ENCODE results near the gene RB1.
"Not testable (repeated sequence)": the region's sequence is repeated elsewhere in the genome, so short reads cannot be mapped to it uniquely, and the experiment has no call there.

RB1 gene

DNA sequence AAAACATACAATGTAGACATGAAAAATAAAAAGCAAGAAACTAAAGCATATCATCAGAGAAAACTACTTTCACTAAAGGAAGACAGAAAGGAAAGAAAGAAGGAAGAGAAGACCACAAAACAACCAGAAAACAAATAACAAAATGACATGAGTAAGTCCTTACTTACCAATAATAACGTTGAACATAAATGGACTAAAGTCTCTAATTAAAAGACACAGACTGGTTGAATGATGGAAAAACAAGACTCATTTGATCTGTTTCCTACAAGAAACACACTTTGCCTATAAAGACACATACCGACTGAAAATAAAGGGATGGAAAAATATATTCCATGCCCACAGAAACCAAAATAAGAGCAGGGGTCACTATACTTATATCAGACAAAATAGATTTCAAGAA is 46.0 kb downstream of the RB1 start:
- no peak for DNase-seq (ENCODE audit: low read depth in 2 of 2)

DNA sequence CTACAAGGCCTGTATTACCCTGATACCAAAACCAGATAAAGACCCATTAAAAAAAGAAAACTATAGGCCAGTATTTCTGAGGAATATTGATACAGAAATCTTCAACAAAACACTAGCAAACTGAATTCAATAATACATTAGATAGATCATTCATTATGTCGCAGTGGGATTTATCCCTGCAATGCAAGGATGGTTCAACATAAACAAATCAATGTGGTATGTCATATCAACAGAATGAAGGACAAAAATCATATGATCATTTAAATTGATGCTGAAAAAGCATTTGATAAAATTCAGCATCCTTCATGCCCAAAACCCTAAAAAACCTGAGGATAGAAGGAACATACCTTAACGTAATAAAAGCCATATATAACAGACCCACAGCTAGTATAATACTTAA is 50.0 kb downstream of the RB1 start:
- no peak for DNase-seq (ENCODE audit: low read depth in 2 of 2)

DNA sequence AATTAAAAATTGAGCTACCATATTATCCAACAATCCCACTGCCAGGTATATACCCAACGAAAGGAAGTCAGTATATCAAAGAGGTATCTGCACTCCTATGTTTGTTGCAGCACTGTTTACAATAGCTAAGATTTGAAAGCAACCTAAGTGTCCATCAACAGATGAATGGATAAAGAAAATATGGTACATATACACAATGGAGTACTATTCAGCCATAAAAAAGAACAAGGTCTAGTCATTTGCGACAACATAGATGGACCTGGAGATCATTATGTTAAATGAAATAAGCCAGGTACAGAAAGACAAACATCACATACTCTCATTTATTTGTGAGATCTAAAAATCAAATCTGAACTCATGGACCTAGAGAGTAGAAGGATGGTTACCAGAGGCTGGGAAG is 52.0 kb downstream of the RB1 start:
- DNase-seq (ENCODE audit: low read depth in 2 of 2): not testable (repeated sequence)

DNA sequence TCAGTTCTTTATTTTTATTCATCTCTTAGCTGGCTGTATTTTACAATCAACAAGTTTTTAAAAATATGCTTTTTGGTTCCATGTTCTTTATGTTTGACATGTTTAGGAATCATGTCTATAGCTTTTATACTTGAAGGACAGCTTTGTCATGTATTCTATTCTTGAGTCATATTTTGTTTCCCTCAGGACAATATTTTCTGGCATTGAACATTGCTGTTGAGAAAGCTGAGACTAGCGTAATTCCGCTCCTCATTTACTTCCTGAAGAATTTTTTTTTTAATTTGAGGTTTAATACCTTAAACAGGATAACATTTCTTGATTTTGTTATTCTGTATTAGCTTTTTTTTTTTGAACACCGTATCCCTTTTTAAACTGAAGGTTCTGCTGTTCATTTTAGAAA is 53.2 kb downstream of the RB1 start:
- DNase-seq (ENCODE audit: low read depth in 2 of 2): no peak

DNA sequence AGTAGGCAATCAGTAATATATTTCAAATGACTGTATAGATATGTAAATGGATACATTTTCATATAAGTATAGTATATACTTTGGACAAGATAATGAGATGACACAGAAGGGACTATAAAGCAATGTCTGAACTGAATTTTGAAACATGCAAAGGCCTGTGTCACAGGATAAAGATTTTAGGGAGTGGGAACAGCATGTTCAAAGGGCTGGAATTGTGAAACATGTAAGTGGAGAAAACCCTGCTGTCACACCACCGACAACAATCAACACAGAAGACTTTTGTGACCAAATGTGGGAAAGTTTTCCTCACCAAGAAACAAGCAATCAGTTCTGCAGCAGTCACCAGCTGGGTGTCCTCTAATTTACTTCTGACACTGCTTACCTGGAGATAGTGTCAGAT is 66.4 kb downstream of the RB1 start:
- no peak for DNase-seq (ENCODE audit: low read depth in 2 of 2)

DNA sequence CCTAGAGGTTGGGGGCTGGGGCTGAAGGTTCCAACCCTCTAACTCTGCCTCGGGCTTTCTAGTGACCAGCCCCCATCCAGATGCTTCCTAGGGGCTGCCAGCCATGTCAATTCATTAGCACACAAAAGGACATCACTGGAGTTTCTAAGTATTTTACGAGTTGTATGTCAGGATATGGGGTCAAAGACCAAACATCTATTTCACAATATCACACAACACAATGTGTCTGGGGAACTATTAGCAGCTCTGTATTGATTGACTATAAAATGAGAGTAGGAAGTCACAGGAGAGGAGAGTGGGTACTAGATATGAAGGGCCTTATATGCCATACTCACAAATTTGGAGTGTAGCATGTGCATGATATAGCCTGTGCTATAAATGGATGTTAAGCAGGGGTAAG is 67.3 kb downstream of the RB1 start:
- DNase-seq (ENCODE audit: low read depth in 2 of 2): no peak

DNA sequence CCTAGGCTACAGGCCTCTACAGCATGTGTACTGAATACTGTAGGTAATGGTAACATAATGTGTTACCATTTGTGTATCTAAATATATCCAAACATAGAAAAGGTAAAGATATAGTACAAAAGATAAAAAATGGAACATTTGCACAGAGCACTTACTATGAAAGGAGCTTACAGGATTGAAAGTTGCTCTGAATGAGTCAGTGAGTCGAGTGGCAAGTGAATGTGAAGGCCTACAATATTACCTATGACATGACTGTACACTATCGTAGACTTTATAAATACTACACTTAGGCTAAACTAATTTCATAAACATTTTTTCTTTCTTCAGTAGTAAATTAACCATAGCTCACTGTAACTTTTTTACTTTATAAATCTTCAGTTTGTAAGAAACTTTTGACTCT is 74.3 kb downstream of the RB1 start:
- DNase-seq (ENCODE audit: low read depth in 2 of 2): no peak

DNA sequence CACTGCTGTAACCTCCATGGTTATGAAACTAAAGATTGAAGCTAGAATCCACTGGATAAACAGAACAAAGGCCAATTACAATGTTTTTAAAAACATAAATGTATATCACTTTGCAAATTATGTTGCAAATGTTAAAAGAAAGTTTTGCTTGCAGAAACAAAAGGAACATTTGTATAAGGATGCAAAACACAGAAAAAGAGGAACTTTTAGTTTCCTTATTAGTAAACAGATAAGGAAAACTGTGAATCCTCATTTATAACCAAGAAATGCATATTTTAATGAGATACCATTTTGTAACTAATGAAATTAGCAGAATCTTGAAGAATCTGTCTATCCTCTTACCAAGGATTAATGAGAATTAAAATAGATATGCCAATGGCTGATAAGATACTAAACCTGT is 77.0 kb downstream of the RB1 start:
- DNase-seq (ENCODE audit: low read depth in 2 of 2): no peak

DNA sequence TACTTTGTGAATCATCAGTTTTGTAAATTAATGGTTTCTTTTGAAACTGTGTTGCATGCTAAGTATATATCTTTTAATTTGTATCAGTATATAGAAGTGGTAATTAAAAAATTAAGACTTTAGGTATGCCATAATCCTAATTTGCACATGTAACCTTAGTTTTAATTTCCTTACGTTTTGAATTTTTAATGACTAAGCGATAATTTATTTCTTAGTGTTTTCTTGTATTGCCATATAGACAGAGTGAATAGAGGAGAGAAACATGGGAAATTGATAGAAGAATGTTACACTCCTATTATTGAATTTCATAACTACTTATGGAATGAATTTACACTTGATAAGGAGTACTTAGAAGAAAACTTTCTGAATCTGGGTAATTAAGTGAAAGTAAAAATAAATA is 79.8 kb downstream of the RB1 start:
- no peak for DNase-seq (ENCODE audit: low read depth in 2 of 2)

DNA sequence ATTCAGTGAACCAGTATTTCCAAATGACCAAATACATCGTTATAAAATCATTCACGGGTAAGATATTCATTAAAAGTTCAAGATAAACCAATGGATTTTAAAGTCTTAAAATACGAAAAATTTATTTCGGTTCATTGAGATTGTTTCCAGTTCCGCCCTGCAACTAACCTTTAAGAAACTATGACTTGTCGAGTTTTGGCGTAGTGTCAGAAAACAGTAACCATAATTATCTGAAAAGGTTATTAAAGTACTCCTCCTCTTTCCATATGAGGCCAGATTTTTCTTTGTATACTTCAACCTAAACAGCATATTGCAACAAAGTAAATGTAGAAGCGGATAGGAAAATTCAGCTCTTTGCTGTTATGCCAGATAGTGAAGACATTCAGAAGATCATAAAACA is 83.3 kb downstream of the RB1 start:
- no peak for DNase-seq (ENCODE audit: low read depth in 2 of 2)

DNA sequence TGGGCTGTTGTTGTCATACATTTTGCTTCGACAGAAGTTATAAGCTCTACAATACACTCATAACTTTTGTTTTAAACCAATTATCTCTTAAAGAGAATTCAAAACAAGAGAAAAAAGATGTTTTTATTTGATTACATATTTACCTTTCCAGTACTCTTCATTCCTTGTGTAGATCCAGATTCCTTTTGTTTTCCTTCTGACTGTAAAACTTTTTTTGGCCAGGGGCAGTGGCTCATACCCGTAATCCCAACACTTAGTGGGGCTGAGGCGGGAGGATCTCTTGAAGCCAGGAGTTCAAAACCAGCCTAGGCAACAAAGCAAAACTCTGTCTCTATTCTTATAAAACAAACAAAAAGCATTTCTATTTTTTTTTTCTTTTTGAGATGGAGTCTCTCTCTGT is 87.7 kb downstream of the RB1 start:
- no peak for DNase-seq (ENCODE audit: low read depth in 2 of 2)

DNA sequence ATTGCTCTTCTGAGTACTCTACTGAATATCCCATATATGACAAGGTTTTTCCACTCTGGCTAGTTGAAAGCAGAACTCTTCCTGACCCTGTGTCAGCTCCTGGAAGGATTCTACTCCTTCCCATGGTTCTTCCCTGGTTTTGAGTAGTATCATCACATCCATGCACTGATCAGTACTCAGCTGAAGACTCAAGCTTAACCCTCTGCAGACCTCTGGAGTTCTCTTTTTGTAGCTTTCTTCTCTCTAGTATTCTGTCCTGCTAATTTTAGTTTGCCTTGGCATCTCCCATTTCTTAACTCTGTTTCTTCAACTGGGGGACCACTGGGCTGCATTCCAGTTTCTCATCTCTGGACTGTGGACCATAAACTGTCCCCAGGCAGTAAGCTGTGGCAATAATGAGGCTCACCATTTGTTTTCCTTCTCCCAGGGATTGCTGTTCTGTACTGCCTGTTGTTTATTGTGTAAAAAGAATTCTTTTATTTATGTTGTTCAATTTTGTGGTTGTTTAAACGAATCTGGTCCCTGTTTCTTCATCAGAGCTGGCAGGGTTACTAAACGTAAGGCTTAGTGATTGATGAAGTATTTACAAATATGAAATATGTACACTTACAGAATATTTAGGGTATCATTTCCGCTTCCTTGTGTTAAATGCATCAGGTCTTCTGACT is 89.6 kb downstream of the RB1 start:
- DNase-seq (ENCODE audit: low read depth in 2 of 2): no peak

DNA sequence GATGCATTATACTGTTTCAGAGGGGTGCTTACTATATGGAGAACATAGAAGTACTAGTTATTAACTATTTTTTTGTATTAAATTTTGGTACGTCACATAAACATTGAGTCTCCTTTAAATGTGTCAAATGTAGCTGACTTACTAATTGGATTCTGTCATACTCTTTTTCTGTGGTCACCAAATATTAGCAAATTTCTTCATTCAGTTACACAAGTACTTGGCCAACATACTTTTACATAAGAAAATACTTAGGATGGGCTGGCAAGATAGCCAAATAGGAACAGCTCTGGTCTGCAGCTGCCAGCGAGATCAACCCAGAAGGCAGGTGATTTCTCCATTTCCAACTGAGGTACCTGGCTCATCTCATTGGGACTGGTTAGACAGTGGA is 90.1 kb downstream of the RB1 start:
- DNase-seq (ENCODE audit: low read depth in 2 of 2): no peak

DNA sequence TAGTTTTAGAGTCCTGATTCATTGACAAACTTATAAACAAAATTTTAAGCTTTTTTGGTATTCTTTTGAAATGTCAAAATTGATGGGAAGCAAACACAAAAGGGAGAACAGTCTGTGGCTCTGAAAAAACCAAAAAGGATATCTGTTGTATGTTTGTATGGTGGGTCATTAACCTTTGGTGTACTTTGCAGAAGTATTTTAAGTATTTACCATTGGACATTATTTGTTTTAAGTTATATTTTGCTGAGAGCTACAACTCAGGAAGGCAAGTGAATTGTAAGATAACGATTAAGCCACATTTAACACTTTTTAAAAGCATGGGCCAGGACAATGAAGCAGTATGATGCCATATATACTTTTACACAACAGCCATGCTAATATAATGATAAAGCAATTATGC is 94.2 kb downstream of the RB1 start:
- DNase-seq (ENCODE audit: low read depth in 2 of 2): no peak

DNA sequence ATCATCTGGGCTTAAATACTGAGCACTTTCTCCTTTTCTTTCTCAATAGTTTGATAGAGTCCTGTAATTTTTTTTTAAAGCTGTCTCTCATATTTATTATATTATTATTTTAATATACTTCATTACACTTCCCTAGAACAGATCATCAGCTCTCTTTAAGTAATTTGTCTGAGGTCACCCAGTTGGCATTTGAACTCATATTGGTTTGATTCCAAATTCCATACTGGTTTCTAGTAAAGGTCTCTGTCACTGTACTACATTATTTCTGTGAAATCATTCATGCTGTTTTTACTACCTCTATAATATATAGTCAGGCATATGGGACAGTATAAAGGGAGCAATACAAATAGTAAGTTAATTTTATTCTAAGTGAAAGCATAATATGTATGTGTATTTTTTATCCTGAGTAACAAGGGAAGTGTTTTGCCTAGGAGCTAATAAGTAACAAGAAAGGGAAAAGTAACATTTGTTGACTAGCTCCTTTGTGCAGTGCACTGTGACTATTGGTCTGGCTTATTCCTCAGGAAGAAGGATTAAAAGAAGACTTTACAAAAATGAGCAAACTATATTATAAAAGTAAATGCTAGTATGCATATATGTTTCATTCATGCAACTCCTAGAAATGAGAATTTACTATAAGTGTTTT is 95.0 kb downstream of the RB1 start:
- no peak for DNase-seq (ENCODE audit: low read depth in 2 of 2)

DNA sequence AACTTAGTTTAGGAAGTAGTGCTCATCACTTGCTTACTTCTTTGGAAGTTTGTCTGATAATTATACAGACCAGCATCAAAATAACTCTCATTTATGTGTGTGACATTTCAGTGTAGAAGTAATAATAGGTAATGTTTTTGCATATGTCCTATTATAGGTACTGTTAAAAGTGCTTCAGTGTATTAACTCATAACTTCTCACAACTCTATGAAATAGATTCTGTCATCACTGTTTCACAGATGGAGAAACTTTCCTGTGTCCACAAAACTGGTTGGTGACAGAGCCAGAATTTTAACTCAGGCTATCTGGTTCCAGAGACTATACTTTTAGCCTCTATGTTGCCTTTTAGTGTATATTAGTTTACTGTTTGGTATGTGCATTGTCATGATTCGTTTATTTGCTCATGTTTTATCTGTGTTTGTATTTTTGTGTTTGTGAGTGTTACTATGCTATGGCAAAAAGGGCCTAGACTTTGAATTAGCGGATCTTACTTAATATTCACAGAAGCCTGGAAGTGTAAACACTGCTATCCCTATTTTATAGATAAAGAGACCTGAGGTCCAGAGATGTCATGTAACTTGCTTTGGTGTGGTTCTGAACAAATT is 96.6 kb downstream of the RB1 start:
- DNase-seq (ENCODE audit: low read depth in 2 of 2): no peak

DNA sequence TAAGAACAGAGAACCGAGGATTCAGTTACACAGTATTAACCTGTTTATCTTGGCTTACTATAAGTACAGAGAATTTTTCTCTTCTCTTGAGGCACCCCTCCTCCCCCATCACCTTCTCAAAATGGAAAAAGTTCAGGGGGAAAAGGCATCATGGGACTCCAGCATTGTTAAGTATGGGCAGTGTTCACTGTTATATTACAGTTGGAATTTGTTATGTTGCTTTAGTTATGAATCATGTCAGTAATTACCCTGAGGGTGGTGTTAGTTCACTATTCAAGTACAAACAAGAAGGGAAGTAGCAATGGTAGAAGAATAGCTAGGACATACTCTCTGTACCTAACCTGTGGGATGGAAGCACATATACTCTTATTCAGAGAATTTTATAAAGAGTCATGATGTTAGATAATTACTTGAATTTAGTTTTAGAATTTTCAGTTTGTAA is 97.3 kb downstream of the RB1 start:
- DNase-seq (ENCODE audit: low read depth in 2 of 2): peak; percentile 55 to 62

DNA sequence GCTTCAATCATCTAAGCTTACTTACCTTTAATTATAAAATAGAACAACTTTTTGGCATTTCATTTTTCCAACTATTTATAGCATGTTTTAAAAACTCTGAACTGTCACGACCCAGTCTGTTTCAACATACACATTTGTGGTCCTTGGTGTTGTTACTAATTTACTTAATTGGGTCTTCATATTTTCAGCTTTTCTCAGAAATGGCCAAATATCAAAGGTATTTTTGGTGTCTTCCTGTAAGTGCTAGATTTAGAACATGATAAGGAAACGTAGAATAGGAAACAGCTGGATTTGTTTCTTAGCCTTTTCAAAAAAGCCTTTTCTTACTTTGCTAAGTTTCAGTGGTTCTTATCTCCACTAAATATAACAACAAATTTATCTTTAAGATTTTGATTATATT is 97.9 kb downstream of the RB1 start:
- no peak for DNase-seq (ENCODE audit: low read depth in 2 of 2)

DNA sequence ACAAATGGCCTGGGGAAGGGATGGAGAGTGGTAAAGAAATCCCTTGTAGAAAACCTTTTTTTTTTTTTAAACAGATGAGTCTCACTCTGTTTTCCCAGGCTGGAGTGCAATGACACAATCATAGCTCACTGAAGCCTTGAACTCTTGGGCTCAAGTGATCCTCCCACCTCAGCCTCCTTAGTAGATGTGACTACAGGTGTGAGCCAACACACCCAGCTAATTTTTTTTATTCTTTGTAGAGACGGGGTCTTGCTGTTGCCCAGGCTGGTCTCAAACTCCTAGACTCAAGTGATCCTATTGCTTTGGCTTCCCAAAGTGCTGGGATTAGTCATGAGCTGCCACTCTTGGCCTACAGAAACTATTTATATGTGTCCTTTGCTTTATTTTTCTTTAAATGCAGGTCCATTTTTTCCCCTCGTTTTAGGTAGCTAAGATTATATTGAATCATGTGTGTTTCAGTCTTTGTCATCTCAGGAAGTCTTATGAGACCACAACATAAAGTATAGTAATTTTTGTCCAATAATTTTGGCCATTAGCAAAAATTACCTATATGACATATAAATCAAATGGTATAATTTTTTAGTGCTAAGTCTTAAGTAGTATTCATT is 98.9 kb downstream of the RB1 start:
- DNase-seq (ENCODE audit: low read depth in 2 of 2): no peak

DNA sequence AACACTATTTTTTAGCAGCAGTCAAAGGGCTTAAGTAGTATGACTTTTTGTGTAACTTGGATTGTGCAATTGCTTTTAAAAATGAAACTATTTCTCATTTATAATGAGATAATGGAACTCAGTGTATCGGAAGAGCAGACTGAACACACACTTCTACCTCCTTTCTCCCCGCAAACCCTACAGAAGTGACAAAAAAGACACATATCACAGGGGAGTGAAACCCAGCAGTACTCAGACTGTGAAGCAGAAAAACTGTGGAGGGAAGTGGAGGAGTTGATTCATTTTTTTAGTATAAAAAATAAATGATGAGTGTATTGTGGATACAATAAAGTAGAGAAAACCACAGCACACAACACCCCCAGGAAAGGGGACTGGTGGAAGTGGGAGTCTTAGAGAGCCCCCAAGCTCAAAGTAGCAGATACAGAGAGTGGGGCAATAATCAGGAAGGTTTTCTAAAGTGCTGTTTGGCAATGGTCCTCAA is 99.6 kb downstream of the RB1 start:
- DNase-seq (ENCODE audit: low read depth in 2 of 2): no peak

DNA sequence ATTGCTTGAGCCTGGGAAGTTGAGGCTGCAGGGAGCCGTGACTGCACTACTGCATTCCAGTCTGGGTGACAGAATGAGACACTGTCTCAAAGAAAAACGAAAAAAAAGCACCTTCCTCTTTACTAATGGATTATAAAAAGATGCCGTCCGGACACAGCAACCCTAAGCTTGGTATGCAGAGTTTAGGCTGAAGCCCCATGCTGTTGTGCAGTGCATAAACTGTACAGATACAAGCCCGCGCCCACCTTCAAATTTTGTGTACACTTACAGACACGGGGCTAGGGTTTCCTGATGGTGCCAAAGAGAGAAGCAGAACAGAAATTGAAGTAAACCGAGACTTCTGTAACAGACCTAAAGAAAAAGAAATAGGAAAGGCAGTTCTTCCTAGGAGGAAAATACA is 100.4 kb downstream of the RB1 start:
- no peak for DNase-seq (ENCODE audit: low read depth in 2 of 2)

DNA sequence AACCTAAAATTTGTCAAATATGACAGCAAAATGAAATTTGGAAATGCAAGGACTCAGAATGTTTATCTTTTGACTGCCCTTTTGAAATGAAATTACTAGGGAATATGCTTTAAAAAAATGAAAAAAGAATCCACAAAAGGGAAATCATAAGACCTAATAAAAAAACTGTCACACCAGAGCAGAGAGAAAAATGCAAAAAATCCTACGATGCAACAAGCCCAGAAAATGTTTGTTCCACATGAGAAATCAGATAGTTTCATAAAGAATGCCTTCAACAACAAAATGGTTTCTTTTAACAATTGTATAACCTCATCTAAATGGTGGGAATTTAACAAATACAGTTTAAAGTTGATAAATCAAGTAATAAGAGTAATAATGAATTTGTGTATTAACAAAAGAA is 101.4 kb downstream of the RB1 start:
- DNase-seq (ENCODE audit: low read depth in 2 of 2): no peak

DNA sequence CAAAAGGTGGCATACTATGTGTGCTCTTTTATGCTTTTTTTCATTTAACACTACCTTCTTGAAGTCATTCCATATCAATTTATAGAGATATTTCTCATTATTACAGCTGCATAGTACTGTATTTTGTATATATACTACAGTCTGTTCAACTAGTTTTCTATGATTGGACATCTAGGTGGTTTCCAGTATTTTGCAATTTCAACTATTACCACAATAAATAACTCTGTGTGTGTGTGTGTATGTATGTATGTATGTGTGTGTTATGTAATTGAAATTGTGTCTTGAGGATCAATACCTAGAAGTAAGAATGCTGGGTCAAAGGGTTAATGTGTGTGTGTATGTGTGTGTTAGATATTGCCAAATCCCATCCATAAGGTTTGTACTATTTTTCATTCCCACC is 102.3 kb downstream of the RB1 start:
- no peak for DNase-seq (ENCODE audit: low read depth in 2 of 2)

All from fibroblast of skin of left quadriceps (primary cell).